Measurements from ENCODE around the gene MB.
"Not testable (repeated sequence)": the region's sequence is repeated elsewhere in the genome, so short reads cannot be mapped to it uniquely, and the experiment has no call there.

The MB gene

GRCh38 chr22:35617137-35617755, at the start of gene MB:
MB (minus strand) TSS chr22:35617329; CDS start chr22:35617257, 72 bp downstream.
- TF ChIP-seq CTCF (IDR thresholded peaks at IDR 0.05; ENCODE audit: low read depth, low read length, missing control alignments) = no peak
- H3K4me3 ChIP-seq (replicated peaks; ENCODE audit: low read depth, low read length) = no peak within 1 kb of the TSS
- DNase-seq (ENCODE audit: extremely low read depth, low read depth) = no peak

GRCh38 chr22:35666699-35667098, 49.6 kb upstream of the MB start:
- DNase-seq (ENCODE audit: extremely low read depth, low read depth); H3K4me3 ChIP-seq (replicated peaks; ENCODE audit: low read depth, low read length): not testable (repeated sequence)

GRCh38 chr22:35664955-35665587, 47.9 kb upstream of the MB start:
- no peak overlapping the region for H3K4me3 ChIP-seq (replicated peaks; ENCODE audit: low read depth, low read length)
- no peak for TF ChIP-seq CTCF (IDR thresholded peaks at IDR 0.05; ENCODE audit: low read depth, low read length, missing control alignments)
- no peak for DNase-seq (ENCODE audit: extremely low read depth, low read depth)

GRCh38 chr22:35663371-35663770, 46.2 kb upstream of the MB start:
- DNase-seq (ENCODE audit: extremely low read depth, low read depth) = no peak
- no peak overlapping the region for H3K4me3 ChIP-seq (replicated peaks; ENCODE audit: low read depth, low read length)
- no peak for TF ChIP-seq CTCF (IDR thresholded peaks at IDR 0.05; ENCODE audit: low read depth, low read length, missing control alignments)

GRCh38 chr22:35662914-35663313, 45.8 kb upstream of the MB start:
- H3K4me3 ChIP-seq (replicated peaks; ENCODE audit: low read depth, low read length) = no peak overlapping the region
- no peak for DNase-seq (ENCODE audit: extremely low read depth, low read depth)
- TF ChIP-seq CTCF (IDR thresholded peaks at IDR 0.05; ENCODE audit: low read depth, low read length, missing control alignments) = no peak

GRCh38 chr22:35661464-35661863, 44.3 kb upstream of the MB start:
- no peak for TF ChIP-seq CTCF (IDR thresholded peaks at IDR 0.05; ENCODE audit: low read depth, low read length, missing control alignments)
- no peak overlapping the region for H3K4me3 ChIP-seq (replicated peaks; ENCODE audit: low read depth, low read length)
- no peak for DNase-seq (ENCODE audit: extremely low read depth, low read depth)

GRCh38 chr22:35660291-35661127, 43.4 kb upstream of the MB start:
- TF ChIP-seq CTCF (IDR thresholded peaks at IDR 0.05; ENCODE audit: low read depth, low read length, missing control alignments) = no peak
- no peak overlapping the region for H3K4me3 ChIP-seq (replicated peaks; ENCODE audit: low read depth, low read length)
- DNase-seq (ENCODE audit: extremely low read depth, low read depth) = no peak

All from HFF-Myc (cell line).